T-helper 17 cell (primary cell): ENCODE measurements around the gene SNCAIP. TPM values are rescaled to one million over a fixed set of nuclear protein-coding genes. Genes with fewer than 3 reads are reported as not detected.

Source experiments
- ATAC-seq: fragments of 150-1000 bp; cut with Tn5 transposase; 2 replicates; pipeline ENCODE4 v1.10.0; 2021; ENCODE audit warnings: mild to moderate bottlenecking, moderate library complexity
- DNase-seq, 3 donors: peaks; one replicate each; pipeline versions ENCODE4 v3.0.0 to v3.0.0-alpha.2; 2020 to 2021
- H3K9me3 ChIP-seq: one replicate; pipeline ENCODE4 v1.7.0; 2013; ENCODE audit warnings: low read length, mild to moderate bottlenecking; ENCODE audit not compliant: control insufficient read depth, poor library complexity, severe bottlenecking
- H3K27ac Mint-ChIP-seq: one replicate; pipeline ENCODE4 v1.8.0; 2022; ENCODE audit warnings: mild to moderate bottlenecking, moderate library complexity, mixed read lengths
- H3K27me3 Mint-ChIP-seq: one replicate; pipeline ENCODE4 v1.8.0; 2022; ENCODE audit warnings: mixed read lengths
- H3K36me3 Mint-ChIP-seq: one replicate; pipeline ENCODE4 v1.8.0; 2022; ENCODE audit warnings: low read depth, mixed read lengths
- H3K4me1 Mint-ChIP-seq: one replicate; pipeline ENCODE4 v1.8.0; 2022; ENCODE audit warnings: mild to moderate bottlenecking, mixed read lengths
- H3K4me3 Mint-ChIP-seq: one replicate; pipeline ENCODE4 v1.8.0; 2022; ENCODE audit warnings: mild to moderate bottlenecking, moderate library complexity, mixed read lengths
- total RNA-seq, 4 donors: library from RNA in 2 of 4; stranded (reverse) in 2 of 4; gene quantifications; one replicate each; pipeline ENCODE4 v1.2.3 and lab custom pipeline; 2022 to 2026

The SNCAIP gene
- total RNA-seq, 2 donors from 2014 or later = not detected

DNA sequence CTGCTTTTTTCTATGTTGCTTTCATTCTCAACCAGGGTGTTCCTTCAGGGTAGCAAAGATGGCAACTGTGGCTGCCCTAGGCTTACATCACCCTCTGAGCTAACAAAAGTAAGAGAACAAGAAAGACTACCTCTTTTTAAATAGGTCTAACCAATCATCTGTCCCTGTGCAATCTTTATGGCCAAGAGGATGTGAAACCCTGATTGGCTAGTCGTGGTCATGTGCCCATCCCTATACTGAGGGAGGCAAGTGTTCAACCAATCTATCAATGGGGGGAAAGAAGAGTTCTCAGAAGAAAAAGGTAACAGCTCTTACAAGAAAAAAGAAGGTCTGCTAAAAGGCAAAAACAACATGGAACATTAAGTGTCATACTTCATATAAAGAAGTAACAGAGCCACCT lies 11.7 kb upstream of the SNCAIP start:
- no peaks in the 10 kb centered on the region for H3K9me3 ChIP-seq
- no peaks in the 10 kb centered on the region for H3K27me3 Mint-ChIP-seq
- H3K4me3 Mint-ChIP-seq = no peak overlapping the region
- H3K4me1 Mint-ChIP-seq = no peaks in the 10 kb centered on the region
- H3K36me3 Mint-ChIP-seq = no peaks in the 10 kb centered on the region
- no peak for ATAC-seq
- H3K27ac Mint-ChIP-seq = no peak overlapping the region
- no peak for DNase-seq

DNA sequence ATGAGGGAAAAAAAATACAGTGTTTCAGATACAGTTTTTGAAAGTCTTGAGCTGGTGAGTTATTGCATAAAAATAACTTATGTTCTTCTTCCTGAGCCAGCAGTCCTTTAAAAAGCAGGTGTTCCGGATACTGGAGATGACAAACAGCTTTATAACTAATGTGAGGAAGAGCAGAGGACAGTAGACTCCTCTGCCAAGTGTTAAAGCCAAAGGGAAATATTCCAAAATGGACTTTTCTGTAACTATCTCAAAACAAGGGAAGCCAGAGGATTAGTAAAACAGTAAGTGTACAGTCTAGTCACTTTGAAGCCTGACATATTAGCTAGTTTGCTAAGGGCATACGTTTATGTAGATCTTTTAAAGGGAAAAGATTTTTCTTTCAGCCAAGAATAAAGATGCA lies 11.0 kb upstream of the SNCAIP start:
- no peaks in the 10 kb centered on the region for H3K9me3 ChIP-seq
- DNase-seq = no peak
- ATAC-seq = no peak
- Mint-ChIP-seq H3K4me1 (no peaks in the 10 kb centered on the region), H3K27me3 (no peaks in the 10 kb centered on the region), H3K4me3 (no peak overlapping the region), H3K36me3 (no peaks in the 10 kb centered on the region), H3K27ac (no peak overlapping the region)

GRCh38 chr5:122304471-122305215 lies 7.4 kb upstream of the SNCAIP start:
- Mint-ChIP-seq H3K36me3 (peaks cover 2% of the 10 kb centered on the region), H3K4me3 (no peak overlapping the region), H3K4me1 (no peaks in the 10 kb centered on the region), H3K27me3 (peaks cover 4% of the 10 kb centered on the region), H3K27ac (no peak overlapping the region)
- no peak for DNase-seq
- H3K9me3 ChIP-seq = no peaks in the 10 kb centered on the region
- ATAC-seq = no peak

- H3K27me3 Mint-ChIP-seq = peaks cover 22% of the 10 kb centered on the region
- no peak overlapping the region for H3K4me3 Mint-ChIP-seq
- H3K27ac Mint-ChIP-seq = no peak overlapping the region
- no peaks in the 10 kb centered on the region for H3K9me3 ChIP-seq
- no peak for ATAC-seq
- H3K4me1 Mint-ChIP-seq = no peaks in the 10 kb centered on the region
- DNase-seq = no peak
- peaks cover 2% of the 10 kb centered on the region for H3K36me3 Mint-ChIP-seq
Observed at GRCh38 chr5:122306461-122306860, 5.6 kb upstream of the SNCAIP start.

DNA sequence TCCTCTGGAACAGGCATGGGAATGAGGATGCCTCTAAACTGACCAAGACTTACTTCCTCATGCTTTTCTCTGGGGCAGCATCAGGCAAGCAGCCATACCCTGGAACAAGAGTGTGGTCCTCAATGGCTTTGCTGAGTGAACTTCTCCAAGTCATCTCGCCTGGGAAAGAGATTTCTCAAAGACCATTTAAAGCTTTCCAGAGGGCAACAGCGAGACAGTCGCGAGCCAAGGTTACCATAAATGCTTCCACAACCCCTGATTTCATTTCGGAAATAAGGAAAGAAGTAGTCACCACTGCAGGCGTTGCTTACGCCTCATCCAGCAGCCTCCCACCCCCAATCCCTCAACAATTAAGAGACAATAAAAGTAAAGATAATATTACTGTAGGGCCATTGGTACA lies 1.1 kb upstream of the SNCAIP start:
- Mint-ChIP-seq H3K27me3 (peaks cover 47% of the 10 kb centered on the region), H3K36me3 (peaks cover 2% of the 10 kb centered on the region), H3K4me1 (no peaks in the 10 kb centered on the region), H3K27ac (no peak overlapping the region), H3K4me3 (no peak overlapping the region)
- ATAC-seq (no peak), DNase-seq (no peak)
- no peaks in the 10 kb centered on the region for H3K9me3 ChIP-seq

DNA sequence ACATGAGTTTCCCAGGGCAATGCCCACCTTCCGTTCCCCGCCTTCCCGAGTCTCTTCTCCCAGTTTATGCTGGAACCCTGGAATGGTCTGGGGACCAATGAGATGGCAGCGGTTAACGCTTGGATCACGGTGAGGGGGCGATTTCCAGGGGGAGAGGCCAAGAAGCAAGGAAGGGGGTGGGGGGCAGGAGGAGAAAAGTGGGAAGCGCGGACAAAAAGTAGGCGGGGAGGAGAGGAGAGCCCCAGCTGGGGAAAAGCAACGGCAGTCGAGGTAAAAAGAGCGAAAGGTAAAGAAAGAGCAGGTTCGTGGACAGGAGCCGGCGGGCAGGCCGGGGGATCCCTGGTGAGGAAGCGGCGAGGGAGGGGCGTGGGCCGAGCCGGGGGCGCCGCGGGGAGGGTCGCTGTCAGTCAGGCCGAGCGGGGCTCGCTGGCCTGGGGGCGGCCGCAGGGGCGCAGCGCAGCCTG lies 508 bp upstream of the SNCAIP start:
- H3K27me3 Mint-ChIP-seq = peaks cover 47% of the 10 kb centered on the region
- peaks cover 2% of the 10 kb centered on the region for H3K36me3 Mint-ChIP-seq
- no peak overlapping the region for H3K27ac Mint-ChIP-seq
- ATAC-seq (no peak), DNase-seq (no peak)
- H3K4me3 Mint-ChIP-seq = no peak overlapping the region
- no peaks in the 10 kb centered on the region for H3K9me3 ChIP-seq
- no peaks in the 10 kb centered on the region for H3K4me1 Mint-ChIP-seq

- no peaks in the 10 kb centered on the region for H3K4me1 Mint-ChIP-seq
- H3K27me3 Mint-ChIP-seq = peaks cover 47% of the 10 kb centered on the region
- DNase-seq (no peak), ATAC-seq (no peak)
- H3K27ac Mint-ChIP-seq = no peak overlapping the region
- no peaks in the 10 kb centered on the region for H3K36me3 Mint-ChIP-seq
- H3K4me3 Mint-ChIP-seq = peak overlapping the region; percentile 19
- H3K9me3 ChIP-seq = no peaks in the 10 kb centered on the region
Observed at GRCh38 chr5:122312591-122313406, 762 bp downstream of the SNCAIP start.

DNA sequence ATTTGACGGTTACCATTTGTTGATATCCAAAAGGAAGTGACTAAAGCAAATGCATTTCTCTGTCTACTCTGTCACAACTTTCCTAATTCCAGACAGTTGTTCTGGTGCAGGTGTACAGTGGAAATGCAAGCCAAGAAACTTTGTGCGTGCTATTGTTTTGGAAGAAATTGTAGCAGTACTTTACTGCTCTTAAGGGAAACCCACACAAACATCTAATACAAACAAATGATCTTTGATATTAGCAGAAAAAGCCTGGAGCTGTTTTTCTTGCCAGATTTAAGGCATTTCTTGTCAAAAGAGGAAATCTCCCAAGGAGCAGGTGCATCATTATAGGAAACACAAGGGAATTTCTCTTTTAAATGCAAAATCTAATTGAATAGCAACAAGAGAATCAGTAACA lies 2.0 kb downstream of the SNCAIP start:
- H3K9me3 ChIP-seq = no peaks in the 10 kb centered on the region
- H3K27ac Mint-ChIP-seq = no peak overlapping the region
- H3K4me1 Mint-ChIP-seq = no peaks in the 10 kb centered on the region
- no peak overlapping the region for H3K4me3 Mint-ChIP-seq
- H3K36me3 Mint-ChIP-seq = no peaks in the 10 kb centered on the region
- ATAC-seq (no peak), DNase-seq (no peak)
- peaks cover 47% of the 10 kb centered on the region for H3K27me3 Mint-ChIP-seq

DNA sequence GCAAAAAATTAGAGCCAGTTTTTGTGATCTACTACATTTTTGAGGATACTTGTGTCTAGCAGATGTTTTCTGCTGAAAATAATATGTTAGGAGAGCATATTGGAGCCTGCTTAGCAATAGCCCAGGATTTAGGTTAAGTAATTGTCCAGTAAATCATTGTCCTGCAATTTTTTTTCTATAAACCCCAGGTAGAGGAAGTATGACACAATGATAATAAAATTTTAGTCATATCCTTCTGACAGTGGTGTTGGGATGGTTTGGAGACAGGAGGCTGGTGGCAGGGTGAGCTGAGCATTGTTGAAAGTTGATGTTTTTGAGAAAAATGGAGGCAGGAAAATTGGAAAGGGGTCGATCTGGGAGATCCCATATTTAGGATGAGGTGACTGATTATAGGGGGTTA lies 3.5 kb downstream of the SNCAIP start:
- no peaks in the 10 kb centered on the region for H3K4me1 Mint-ChIP-seq
- H3K27ac Mint-ChIP-seq = no peak overlapping the region
- H3K9me3 ChIP-seq = no peaks in the 10 kb centered on the region
- no peak overlapping the region for H3K4me3 Mint-ChIP-seq
- H3K36me3 Mint-ChIP-seq = no peaks in the 10 kb centered on the region
- no peak for DNase-seq
- peaks cover 34% of the 10 kb centered on the region for H3K27me3 Mint-ChIP-seq
- ATAC-seq = no peak

DNA sequence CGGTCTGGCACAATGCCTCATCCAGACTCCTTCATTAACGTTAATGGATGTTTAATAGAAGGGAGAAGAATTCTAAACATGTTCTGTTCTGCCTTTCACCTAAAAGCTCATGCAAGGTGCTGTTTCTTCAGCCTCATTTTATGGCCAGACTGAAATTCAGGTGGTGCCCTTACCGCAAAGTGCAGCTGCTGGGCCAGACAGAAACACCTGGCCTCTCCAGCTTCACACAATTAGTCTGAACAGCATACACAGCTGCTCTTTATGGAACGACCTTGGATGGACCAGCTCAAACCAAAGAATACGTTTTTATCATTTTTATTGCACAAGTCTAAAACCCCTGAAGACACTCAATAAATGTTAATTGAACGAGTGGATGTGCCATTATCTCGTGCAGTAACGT lies 4.6 kb downstream of the SNCAIP start:
- no peak for ATAC-seq
- H3K27me3 Mint-ChIP-seq = peaks cover 24% of the 10 kb centered on the region
- no peak overlapping the region for H3K27ac Mint-ChIP-seq
- no peak overlapping the region for H3K4me3 Mint-ChIP-seq
- no peaks in the 10 kb centered on the region for H3K4me1 Mint-ChIP-seq
- no peak for DNase-seq
- no peaks in the 10 kb centered on the region for H3K36me3 Mint-ChIP-seq
- no peaks in the 10 kb centered on the region for H3K9me3 ChIP-seq

GRCh38 chr5:122319897-122320296 lies 7.9 kb downstream of the SNCAIP start:
- Mint-ChIP-seq H3K27ac (no peak overlapping the region), H3K36me3 (no peaks in the 10 kb centered on the region), H3K27me3 (peaks cover 3% of the 10 kb centered on the region), H3K4me1 (no peaks in the 10 kb centered on the region), H3K4me3 (no peak overlapping the region)
- ATAC-seq = no peak
- H3K9me3 ChIP-seq = no peaks in the 10 kb centered on the region
- no peak for DNase-seq

GRCh38 chr5:122321921-122322320 lies 9.9 kb downstream of the SNCAIP start:
- H3K9me3 ChIP-seq = no peaks in the 10 kb centered on the region
- Mint-ChIP-seq H3K4me3 (no peak overlapping the region), H3K4me1 (no peaks in the 10 kb centered on the region), H3K36me3 (no peaks in the 10 kb centered on the region), H3K27me3 (no peaks in the 10 kb centered on the region), H3K27ac (no peak overlapping the region)
- no peak for ATAC-seq
- DNase-seq = no peak

- Mint-ChIP-seq H3K4me3 (no peak overlapping the region), H3K27ac (no peak overlapping the region), H3K27me3 (no peaks in the 10 kb centered on the region), H3K4me1 (no peaks in the 10 kb centered on the region), H3K36me3 (no peaks in the 10 kb centered on the region)
- ATAC-seq (no peak), DNase-seq (no peak)
- H3K9me3 ChIP-seq = no peaks in the 10 kb centered on the region
Observed at GRCh38 chr5:122322801-122323548, 10.9 kb downstream of the SNCAIP start.
